Ascending aorta (tissue), 2 donors: ENCODE data around the gene ME2. TPM values are rescaled to one million over a fixed set of nuclear protein-coding genes. Genes with fewer than 3 reads are reported as not detected.

Experiments used
- DNase-seq, 2 donors: peaks; one replicate each; pipeline ENCODE4 v3.0.0-alpha.2; 2019; ENCODE audit warnings: low spot score in 2 of 2
- H3K27ac ChIP-seq, 2 donors: fragments of 200-600 bp; sonication (generic); one replicate each; pipeline ENCODE4 v1.5.1; 2016 to 2017; ENCODE audit warnings: mild to moderate bottlenecking in 1 of 2
- H3K27me3 ChIP-seq: fragments of 200-600 bp; sonication (generic); one replicate; pipeline ENCODE4 v1.5.1; 2017
- H3K36me3 ChIP-seq, 2 donors: fragments of 200-600 bp; sonication (generic); one replicate each; pipeline ENCODE4 v1.5.1; 2016
- H3K4me1 ChIP-seq, 2 donors: fragments of 200-600 bp; sonication (generic); one replicate each; pipeline ENCODE4 v1.5.1; 2016 to 2017; ENCODE audit warnings: mild to moderate bottlenecking in 1 of 2
- H3K4me3 ChIP-seq, 2 donors: fragments of 200-600 bp; sonication (generic); one replicate each; pipeline ENCODE4 v1.5.1; 2016 to 2017; ENCODE audit warnings: mild to moderate bottlenecking in 1 of 2
- H3K9me3 ChIP-seq, 2 donors: fragments of 200-600 bp; sonication (generic); one replicate each; pipeline ENCODE4 v1.5.1; 2016
- CTCF ChIP-seq, 3 experiments: fragments of 200-600 bp in 2 of 3; fragments of 450-650 bp in 1 of 3; sonication (generic) in 2 of 3; IDR thresholded peaks; one replicate each; pipeline ENCODE4 v1.5.1; 2016 to 2019; ENCODE audit warnings: antibody characterized with exemption in 3 of 3, mild to moderate bottlenecking in 1 of 3, moderate library complexity in 1 of 3
- intact Hi-C: fragments of 100-400 bp; cut with DNase I; formaldehyde crosslinking; loops from one replicate; pipeline ENCODE4 v1.15.1; 2023
- total RNA-seq: library from RNA; depleted of rRNA; stranded (reverse); fragments of >200 nt; gene quantifications from one replicate; pipeline ENCODE4 v1.1.0, GENCODE V29; 2016

ME2 gene
- total RNA-seq, 1 donor from 2014 or later: 27.4 TPM

- intact Hi-C loops: no loop called here
- TF ChIP-seq CTCF (IDR thresholded peaks at IDR 0.05): no peak
- no peaks in the 10 kb centered on the region for H3K27me3 ChIP-seq
- no peak overlapping the region for H3K27ac ChIP-seq
- H3K4me3 ChIP-seq: no peak overlapping the region
- no peaks in the 10 kb centered on the region for H3K9me3 ChIP-seq
- DNase-seq: no peak
- no peaks in the 10 kb centered on the region for H3K4me1 ChIP-seq
- peaks cover 0 to 7% of the 10 kb centered on the region in 2 donors for H3K36me3 ChIP-seq
Measured at GRCh38 chr18:50906843-50907242, 27.9 kb downstream of the ME2 start.

- no peak for DNase-seq
- no peak overlapping the region for H3K27ac ChIP-seq
- peaks cover 4 to 10% of the 10 kb centered on the region in 2 donors for H3K36me3 ChIP-seq
- no peak overlapping the region for H3K4me3 ChIP-seq
- H3K9me3 ChIP-seq: no peaks in the 10 kb centered on the region
- H3K27me3 ChIP-seq: no peaks in the 10 kb centered on the region
- H3K4me1 ChIP-seq: no peaks in the 10 kb centered on the region
- intact Hi-C loops: no loop called here
- TF ChIP-seq CTCF (IDR thresholded peaks at IDR 0.05): no peak
Measured at GRCh38 chr18:50909261-50909660, 30.3 kb downstream of the ME2 start.

GRCh38 chr18:50911006-50911405 is 32.1 kb downstream of the ME2 start:
- H3K4me3 ChIP-seq: no peak overlapping the region
- TF ChIP-seq CTCF (IDR thresholded peaks at IDR 0.05): no peak
- intact Hi-C loops: no loop called here
- no peaks in the 10 kb centered on the region for H3K27me3 ChIP-seq
- H3K9me3 ChIP-seq: no peaks in the 10 kb centered on the region
- peaks cover 4 to 10% of the 10 kb centered on the region in 2 donors for H3K36me3 ChIP-seq
- no peak for DNase-seq
- H3K27ac ChIP-seq: no peak overlapping the region
- no peaks in the 10 kb centered on the region for H3K4me1 ChIP-seq

- Histone ChIP-seq H3K4me1 (no peaks in the 10 kb centered on the region), H3K27ac (no peak overlapping the region), H3K36me3 (peaks cover 8 to 31% of the 10 kb centered on the region in 2 donors), H3K27me3 (no peaks in the 10 kb centered on the region), H3K9me3 (no peaks in the 10 kb centered on the region), H3K4me3 (no peak overlapping the region)
- no peak for TF ChIP-seq CTCF (IDR thresholded peaks at IDR 0.05)
- intact Hi-C loops: no loop called here
- DNase-seq: no peak
Measured at GRCh38 chr18:50917021-50917420, 38.1 kb downstream of the ME2 start.

GRCh38 chr18:50918153-50918552 is 39.2 kb downstream of the ME2 start:
- intact Hi-C loops: no loop called here
- Histone ChIP-seq H3K36me3 (peaks cover 8 to 38% of the 10 kb centered on the region in 2 donors), H3K4me1 (no peaks in the 10 kb centered on the region)

More at GRCh38 chr18:50918153-50918552, 39.2 kb downstream of the ME2 start:
- no peak for TF ChIP-seq CTCF (IDR thresholded peaks at IDR 0.05)
- Histone ChIP-seq H3K4me3 (no peak overlapping the region), H3K27ac (no peak overlapping the region), H3K27me3 (no peaks in the 10 kb centered on the region), H3K9me3 (no peaks in the 10 kb centered on the region)
- DNase-seq: no peak
